Measurements from ENCODE around the gene EP300.
"Not testable (repeated sequence)": the region's sequence is repeated elsewhere in the genome, so short reads cannot be mapped to it uniquely, and the experiment has no call there.

The EP300 gene

DNA sequence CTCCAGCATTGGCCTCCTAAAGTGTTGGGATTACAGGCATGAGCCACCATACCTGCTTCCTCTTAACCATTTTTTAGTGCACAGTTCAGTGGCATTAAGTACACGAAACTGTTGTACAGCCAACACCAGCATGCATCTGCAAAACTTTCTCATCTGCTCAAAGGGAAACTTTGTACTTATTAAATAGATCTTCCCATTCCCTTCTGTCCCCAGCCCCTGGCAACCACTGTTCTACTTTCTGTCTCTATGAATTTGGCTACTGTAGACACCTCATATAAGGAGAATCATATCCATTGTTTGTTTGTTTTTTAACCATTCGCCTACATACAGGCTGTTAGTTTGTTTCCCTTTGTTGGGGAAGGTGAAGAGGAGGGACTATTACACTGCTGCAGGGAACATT is 6.5 kb upstream of the EP300 start:
- DNase-seq (ENCODE audit: low spot score) = no peak

GRCh38 chr22:41091132-41092022 is 1.0 kb upstream of the EP300 start:
- peak; percentile 98 for DNase-seq (ENCODE audit: low spot score)

- peak; percentile 21 for DNase-seq (ENCODE audit: low spot score)
Observed at GRCh38 chr22:41092847-41093411, 537 bp downstream of the EP300 start.

GRCh38 chr22:41094041-41094593 is 1.7 kb downstream of the EP300 start:
- peak; percentile 51 for DNase-seq (ENCODE audit: low spot score)

GRCh38 chr22:41096391-41096790 is 4.0 kb downstream of the EP300 start:
- no peak for DNase-seq (ENCODE audit: low spot score)

- DNase-seq (ENCODE audit: low spot score) = no peak
Observed at GRCh38 chr22:41096841-41097240, 4.4 kb downstream of the EP300 start.

DNA sequence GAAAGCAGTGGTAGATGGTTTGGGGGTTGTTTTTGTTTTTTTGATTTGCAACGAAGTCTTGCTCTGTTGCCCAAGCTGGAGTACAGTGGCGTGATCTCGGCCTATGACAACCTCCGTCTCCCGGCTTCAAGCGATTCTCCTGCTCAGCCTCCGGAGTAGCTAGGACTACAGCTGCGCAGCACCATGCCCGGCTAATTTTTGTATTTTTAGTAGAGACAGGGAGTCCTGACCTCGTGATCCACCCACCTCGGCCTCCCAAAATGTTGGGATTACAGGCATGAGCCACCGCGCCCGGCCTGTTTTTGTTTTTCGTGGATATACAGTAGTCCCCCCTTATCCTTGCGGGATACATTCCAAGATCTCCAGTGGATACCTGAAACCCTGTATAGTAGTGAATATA is 6.6 kb downstream of the EP300 start:
- no peak for DNase-seq (ENCODE audit: low spot score)

DNA sequence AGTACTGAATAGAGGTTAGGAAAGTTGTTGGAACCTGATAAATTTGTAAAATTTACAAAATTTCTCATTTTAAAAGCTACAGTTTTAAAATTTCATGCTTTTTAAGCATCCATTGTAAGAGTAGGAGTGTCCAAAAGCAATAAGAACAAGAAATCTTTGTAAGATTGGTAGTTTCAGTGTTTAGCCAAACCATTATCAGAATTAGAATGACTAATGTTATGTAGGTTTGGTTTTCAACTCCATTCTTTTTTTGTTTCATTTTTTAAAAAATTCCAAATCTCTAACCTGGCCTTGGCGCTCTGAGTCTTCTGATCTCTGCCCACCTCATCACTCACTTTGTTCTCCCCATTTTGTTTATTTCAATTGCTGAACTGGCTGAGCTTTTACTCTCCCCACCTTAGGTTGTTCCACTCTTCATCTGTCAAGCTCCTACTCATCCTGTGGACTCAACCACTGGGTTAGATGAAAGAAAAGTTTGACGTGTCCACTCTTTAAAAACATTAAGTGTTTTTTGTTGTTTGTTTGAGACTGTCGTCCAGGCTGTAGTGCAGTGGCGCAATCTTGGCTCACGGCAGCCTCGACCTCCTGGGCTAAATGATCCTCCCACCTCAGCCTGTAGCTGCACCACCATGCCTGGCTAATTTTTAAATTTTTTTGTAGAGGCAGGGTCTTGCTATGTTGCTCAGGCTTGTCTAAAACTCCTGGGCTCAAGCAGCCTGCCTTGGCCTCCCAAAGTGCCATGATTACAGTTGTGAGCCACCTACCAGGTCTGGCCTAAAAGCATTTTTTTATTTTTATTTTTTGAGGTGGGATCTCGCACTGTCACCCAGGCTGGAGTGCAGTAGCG is 14.0 kb downstream of the EP300 start:
- no peak for DNase-seq (ENCODE audit: low spot score)

DNA sequence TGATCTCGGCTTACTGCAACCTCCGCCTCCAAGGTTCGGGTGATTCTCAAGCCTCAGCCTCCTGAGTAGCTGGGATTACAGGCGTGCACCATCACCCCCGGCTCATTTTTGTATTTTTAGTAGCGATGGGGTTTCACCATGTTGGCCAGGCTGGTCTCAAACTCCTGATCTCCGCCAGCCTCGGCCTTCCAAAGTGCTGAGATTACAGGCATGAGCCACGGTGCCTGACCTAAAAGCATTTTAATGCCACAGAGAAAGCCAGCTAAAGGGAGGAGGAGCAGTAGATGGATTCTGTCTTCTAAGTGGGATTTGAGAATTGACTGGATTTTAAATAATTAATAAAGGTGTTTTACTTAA is 14.6 kb downstream of the EP300 start:
- not testable (repeated sequence) for DNase-seq (ENCODE audit: low spot score)

DNA sequence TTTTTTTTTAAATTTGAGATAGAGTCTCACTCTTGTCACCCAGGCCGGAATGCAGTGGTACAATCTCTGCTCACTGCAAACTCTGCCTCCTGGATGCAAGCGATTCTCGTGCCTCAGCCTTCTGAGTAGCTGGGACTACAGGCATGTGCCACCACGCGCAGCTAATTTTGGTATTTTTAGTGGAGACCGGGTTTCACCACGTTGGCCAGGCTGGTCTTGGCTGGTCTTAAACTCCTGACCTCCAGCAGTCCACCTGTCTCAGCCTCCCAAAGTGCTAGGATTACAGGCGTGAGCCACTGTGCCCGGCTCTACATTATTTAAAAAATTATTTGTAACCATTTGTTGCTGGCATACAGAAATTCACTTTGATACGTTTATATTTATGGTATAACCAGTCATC is 18.6 kb downstream of the EP300 start:
- no peak for DNase-seq (ENCODE audit: low spot score)

- no peak for DNase-seq (ENCODE audit: low spot score)
Observed at GRCh38 chr22:41116342-41116741, 23.9 kb downstream of the EP300 start.

DNA sequence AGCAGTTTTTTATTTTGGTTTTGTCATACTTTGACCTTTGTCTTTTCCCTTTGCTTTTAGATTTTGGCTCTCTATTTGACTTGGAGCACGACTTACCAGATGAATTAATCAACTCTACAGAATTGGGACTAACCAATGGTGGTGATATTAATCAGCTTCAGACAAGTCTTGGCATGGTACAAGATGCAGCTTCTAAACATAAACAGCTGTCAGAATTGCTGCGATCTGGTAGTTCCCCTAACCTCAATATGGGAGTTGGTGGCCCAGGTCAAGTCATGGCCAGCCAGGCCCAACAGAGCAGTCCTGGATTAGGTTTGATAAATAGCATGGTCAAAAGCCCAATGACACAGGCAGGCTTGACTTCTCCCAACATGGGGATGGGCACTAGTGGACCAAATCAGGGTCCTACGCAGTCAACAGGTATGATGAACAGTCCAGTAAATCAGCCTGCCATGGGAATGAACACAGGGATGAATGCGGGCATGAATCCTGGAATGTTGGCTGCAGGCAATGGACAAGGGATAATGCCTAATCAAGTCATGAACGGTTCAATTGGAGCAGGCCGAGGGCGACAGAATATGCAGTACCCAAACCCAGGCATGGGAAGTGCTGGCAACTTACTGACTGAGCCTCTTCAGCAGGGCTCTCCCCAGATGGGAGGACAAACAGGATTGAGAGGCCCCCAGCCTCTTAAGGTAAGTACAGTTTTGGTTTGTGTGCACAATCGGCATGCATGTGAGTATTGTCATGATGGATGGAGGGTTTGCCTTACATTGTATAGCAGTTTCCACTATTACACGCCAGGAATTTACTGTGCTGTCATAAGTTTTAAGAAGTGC is 25.0 kb downstream of the EP300 start:
- DNase-seq (ENCODE audit: low spot score) = no peak

- no peak for DNase-seq (ENCODE audit: low spot score)
Observed at GRCh38 chr22:41123151-41123550, 30.8 kb downstream of the EP300 start.

DNA sequence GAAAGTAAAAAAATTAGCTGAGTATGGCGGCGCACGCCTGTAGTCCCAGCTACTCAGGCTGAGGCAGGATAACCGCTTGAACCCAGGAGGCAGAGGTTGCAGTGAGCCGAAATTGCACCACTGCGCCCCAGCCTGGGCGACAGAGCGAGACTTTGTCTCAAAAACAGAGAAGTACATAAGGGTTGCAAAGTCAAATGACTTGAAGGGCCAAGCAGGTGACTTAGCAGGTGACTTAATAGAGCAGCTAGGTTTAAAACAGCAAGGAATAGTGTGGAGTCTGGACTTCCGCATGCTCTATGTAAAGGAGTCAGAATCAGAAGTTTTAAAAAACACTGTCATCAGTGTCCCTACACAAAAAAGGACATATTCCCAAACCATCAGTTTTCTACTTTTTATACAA is 31.7 kb downstream of the EP300 start:
- no peak for DNase-seq (ENCODE audit: low spot score)

DNA sequence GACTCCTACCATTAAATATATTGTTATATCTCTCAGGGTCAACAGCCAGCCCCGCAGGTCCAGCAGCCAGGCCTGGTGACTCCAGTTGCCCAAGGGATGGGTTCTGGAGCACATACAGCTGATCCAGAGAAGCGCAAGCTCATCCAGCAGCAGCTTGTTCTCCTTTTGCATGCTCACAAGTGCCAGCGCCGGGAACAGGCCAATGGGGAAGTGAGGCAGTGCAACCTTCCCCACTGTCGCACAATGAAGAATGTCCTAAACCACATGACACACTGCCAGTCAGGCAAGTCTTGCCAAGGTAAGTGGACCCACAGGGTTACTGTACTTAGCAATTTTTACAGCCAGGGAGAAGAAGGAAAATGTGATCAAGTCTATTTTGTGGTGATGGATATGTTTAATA is 35.1 kb downstream of the EP300 start:
- DNase-seq (ENCODE audit: low spot score) = no peak

GRCh38 chr22:41128606-41129005 is 36.2 kb downstream of the EP300 start:
- DNase-seq (ENCODE audit: low spot score) = no peak

DNA sequence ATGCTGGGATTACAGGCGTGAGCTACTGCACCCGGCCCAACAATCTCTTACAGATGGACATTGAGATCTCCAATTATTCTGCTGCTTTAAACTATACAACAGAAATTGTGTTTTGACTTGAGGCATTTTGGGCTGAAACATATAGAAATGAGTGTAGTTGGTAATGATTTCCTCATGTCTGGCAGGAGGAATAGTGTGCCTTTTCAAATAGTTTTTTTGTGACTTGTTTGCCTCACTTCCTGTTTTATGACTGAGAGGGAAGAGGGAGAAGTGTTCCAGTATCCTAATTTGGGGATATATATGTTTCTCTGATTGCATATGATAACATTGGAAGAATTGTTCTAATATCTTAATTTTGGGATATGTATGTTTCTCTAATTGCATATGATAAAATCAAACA is 40.2 kb downstream of the EP300 start:
- DNase-seq (ENCODE audit: low spot score) = no peak

- DNase-seq (ENCODE audit: low spot score) = no peak
Observed at GRCh38 chr22:41140365-41140957, 48.1 kb downstream of the EP300 start.

- DNase-seq (ENCODE audit: low spot score) = not testable (repeated sequence)
Observed at GRCh38 chr22:41145921-41146320, 53.5 kb downstream of the EP300 start.

GRCh38 chr22:41146573-41146972 is 54.2 kb downstream of the EP300 start:
- no peak for DNase-seq (ENCODE audit: low spot score)

DNA sequence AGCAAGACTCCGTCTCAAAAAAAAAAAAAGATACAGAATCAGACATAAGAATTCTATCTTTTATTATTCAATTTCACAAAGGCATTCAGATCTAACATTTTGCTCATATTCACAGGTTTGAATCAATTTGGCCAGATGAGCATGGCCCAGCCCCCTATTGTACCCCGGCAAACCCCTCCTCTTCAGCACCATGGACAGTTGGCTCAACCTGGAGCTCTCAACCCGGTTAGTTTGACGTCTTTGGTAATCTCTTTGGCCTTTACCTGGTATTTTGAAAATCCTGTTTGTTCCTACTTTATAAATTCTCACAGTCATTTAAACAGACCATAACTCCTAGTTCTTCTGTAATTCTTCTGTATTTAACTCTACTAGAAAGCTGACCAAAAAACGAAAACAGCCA is 55.3 kb downstream of the EP300 start:
- no peak for DNase-seq (ENCODE audit: low spot score)

Measured in hepatic stellate cell (primary cell).